RPMI7951 (cell line): ENCODE data around the gene BFSP1. TPM values are rescaled to one million over a fixed set of nuclear protein-coding genes. Genes with fewer than 3 reads are reported as not detected.

Experiments used
- DNase-seq: peaks from one replicate; pipeline ENCODE4 v3.0.0-alpha.2; 2012; ENCODE audit warnings: low read depth
- total RNA-seq: library from RNA; depleted of rRNA; stranded (reverse); fragments of >200 nt; shearing (Covaris generic); gene quantifications from 2 replicates; pipeline ENCODE4 v1.2.3, GENCODE V29; 2014

The BFSP1 gene
- total RNA-seq, 1 experiment from 2014 or later, result 3.0 TPM

DNA sequence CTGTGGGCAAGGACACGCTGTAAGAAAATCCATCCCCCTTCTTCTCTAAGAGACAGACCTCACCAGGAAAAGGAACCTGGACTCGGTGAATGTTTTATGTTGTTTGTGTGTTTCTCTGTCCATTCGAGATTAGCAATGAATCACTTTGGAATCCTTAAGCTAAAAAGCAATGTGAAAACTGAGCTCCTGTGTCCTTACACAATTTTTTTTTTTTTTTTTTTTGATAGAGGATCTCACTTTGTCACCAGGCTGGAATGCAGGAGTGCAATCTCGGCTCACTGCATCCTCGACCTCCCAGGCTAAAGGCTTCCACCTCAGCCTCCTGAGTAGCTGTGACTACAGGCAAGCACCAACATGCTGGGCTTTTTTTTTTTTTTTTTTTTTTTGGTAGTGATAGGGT lies 32.1 kb downstream of the BFSP1 start:
- DNase-seq, result no peak

DNA sequence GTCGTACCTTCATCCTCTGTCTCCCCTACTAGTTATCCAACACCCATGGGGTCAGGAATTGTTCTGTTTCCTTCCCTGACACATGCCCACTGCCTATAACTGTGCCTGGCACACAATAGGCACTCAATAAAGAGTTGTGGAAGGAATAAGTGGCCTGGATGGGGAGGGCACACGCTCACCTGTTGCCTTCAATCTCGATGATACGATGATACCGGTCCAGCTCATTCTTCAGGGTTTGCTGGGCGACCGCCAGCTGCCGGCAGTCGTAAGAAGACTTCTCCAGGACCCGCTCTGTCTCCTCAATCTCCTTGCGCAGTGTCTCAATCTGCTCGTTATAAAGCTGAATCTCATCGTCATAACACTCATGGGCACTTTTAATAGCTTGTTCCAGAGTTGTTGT lies 32.5 kb downstream of the BFSP1 start:
- DNase-seq, result no peak

- DNase-seq, result no peak
Measured at GRCh38 chr20:17497821-17498580, 33.2 kb downstream of the BFSP1 start.

DNA sequence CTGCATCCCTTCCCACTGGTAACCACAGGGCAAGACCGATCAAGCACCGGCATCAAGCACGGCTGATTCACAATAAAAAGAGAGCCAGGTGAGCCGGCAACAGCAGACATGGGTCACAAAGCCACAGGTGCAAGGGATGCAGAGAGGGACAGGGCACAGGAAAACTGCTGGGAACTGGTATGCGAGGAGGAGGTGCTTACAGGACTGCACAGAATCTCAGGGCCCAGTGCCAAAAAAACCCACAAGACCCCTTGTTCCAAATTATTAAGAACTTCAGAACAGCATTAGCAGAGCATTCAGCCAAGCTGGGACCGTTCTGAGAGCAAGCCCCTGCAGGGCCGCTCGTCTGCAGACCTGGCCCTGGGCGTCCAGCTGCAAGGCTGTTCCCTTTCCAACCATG lies 35.4 kb downstream of the BFSP1 start:
- DNase-seq, result no peak

DNA sequence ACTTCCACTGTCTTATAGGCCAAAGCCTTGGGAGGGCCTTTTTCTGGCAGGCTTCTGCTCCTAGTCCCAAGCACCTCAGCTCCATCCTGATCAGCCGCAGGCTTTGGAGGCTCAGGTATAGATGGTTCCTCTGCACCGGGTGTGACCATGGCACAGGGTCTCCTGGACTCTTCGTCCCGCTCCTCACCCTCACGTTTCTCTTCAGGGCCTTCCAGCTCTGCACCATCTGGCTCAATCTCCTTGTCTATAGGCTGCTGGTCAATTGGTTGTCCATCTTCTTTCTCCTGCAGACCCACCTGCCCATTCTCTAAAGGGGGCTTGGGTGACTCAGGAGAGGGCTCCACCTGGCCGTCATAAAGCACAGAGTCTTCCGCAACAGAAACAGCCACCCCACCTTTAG lies 37.0 kb downstream of the BFSP1 start:
- DNase-seq, result no peak

GRCh38 chr20:17493173-17493572 lies 38.0 kb downstream of the BFSP1 start:
- no peak for DNase-seq

- no peak for DNase-seq
Measured at GRCh38 chr20:17491488-17491887, 39.7 kb downstream of the BFSP1 start.

GRCh38 chr20:17491041-17491440 lies 40.1 kb downstream of the BFSP1 start:
- no peak for DNase-seq

DNA sequence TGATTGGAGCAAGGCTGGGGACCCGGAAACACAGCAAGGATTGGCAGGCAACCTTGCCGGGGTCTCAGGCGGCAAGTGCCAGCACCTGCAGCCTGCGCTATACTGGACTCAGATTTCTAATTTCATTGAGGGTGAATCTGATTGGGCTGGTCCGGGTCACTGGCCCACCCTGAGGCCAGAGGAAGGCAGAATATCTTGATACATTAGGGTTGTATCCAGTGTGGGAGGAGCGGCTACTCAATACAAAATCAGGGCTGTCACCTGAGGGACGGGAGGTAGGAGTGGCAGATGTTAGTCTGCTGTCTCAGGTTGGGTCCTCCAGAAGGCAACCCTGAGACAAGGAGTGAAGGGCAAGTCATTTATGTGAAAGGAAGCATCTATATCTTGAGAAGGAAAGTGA lies 40.7 kb downstream of the BFSP1 start:
- no peak for DNase-seq

- no peak for DNase-seq
Measured at GRCh38 chr20:17488916-17489600, 42.1 kb downstream of the BFSP1 start.

GRCh38 chr20:17485017-17485416 lies 46.2 kb downstream of the BFSP1 start:
- DNase-seq, result no peak

DNA sequence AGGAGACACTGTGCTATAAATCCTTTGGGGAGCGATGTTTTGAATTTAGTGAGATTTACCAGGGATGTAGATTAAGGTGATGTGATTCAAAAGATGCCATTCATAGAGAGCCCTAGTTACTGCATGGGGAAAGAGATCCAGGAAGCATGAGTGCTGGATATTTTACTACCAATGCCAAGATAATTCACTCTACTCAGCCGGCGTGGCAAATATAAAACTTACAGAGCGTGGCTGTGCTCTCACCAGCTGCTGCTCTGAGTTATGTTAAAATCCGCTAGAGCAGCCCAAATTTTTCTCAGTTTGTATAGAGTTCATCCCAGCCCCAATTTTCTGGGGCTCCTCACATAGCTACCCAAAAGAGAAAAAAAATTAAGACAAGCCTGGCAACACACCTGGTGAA lies 48.6 kb downstream of the BFSP1 start:
- DNase-seq, result no peak

GRCh38 chr20:17481661-17482060 lies 49.5 kb downstream of the BFSP1 start:
- no peak for DNase-seq

- DNase-seq, result no peak
Measured at GRCh38 chr20:17480696-17481095, 50.5 kb downstream of the BFSP1 start.

- DNase-seq, result no peak
Measured at GRCh38 chr20:17479063-17479657, 52.0 kb downstream of the BFSP1 start.

- no peak for DNase-seq
Measured at GRCh38 chr20:17473659-17474058, 57.5 kb downstream of the BFSP1 start.

- no peak for DNase-seq
Measured at GRCh38 chr20:17471606-17472187, 59.5 kb downstream of the BFSP1 start.

DNA sequence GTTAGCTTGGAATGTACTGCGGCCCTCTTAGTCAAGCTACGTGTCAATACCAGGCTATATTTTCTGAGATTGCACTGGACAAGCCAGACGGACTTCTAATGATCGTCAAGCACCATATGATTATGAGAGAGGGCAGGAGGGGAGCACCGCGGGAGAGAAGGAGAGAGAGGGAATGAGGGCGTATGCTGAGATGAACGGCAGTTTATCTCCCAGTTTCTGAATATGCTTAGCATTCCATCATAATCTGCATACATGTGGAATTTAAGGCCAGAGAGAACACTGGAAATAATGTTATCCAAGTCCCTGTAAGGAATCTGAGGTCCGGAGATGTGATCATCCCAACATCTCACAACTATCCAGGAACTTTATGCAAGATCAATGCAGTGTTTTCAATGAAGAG lies 60.2 kb downstream of the BFSP1 start:
- no peak for DNase-seq

DNA sequence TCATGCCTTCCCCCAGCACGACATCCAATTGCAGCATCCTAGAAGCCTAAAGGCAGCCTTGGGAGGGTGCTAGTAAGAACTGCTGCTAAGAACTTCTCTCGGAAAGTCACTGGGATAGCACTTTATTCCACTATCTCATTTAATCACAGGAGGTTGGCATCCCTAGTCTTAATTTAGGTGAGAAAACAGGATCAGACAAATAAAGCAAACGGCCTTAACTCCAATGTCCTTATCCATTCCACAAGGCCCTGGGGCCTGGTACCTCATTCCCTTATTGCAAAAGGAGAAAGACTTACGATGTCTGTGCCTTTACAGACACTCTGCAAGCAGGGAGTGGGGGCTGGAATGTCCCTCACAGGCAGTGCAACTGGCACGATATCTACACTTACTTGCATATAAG lies 60.7 kb downstream of the BFSP1 start:
- no peak for DNase-seq

DNA sequence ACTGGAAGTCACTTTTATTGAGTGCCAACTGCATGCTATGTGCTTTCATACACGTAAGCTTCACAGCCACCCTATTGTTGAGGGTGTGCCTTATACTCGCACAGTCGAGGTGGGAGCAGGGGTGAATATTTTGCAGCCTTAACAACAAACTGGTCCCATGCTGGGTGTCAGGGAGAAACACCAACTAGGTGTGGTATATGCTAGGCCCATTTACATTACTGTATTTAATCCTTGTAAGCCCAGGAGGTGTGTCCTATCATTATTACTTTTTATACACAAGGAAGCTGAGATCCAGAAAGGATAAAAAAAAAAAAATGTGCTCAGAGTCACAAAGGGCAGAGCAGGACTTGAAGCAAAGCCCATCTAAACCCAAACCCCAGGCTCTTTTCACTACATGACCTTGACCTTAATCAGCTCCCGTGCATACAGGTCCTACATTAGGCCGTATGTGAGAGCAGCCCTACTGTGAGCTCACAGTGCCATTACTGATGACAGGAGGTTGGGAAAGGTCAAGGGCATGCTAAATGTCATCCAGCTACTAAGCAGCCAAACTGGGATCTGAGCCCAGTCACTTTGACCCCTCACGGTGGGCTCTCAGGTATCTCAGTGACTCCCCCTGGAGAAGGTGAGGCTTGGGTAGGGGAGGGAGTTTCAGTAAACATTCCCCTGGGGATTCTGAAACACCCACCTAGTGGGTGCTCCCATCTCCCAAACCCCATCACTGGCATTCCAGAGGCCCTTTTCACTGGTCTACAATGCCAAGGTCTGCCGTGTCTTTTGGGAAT lies 61.7 kb downstream of the BFSP1 start:
- no peak for DNase-seq

- DNase-seq, result no peak
Measured at GRCh38 chr20:17468073-17468840, 62.9 kb downstream of the BFSP1 start.
